Epithelial cell of prostate (primary cell): ENCODE results near the gene NDUFAB1.
A peak's percentile ranks its signal among the peaks of the same experiment; 100 is the strongest.
"Not testable (repeated sequence)": the region's sequence is repeated elsewhere in the genome, so short reads cannot be mapped to it uniquely, and the experiment has no call there.

Experiments
- DNase-seq: peaks from one replicate; pipeline ENCODE4 v3.0.0-alpha.2; 2011; ENCODE audit warnings: low read depth, low spot score
- H3K27ac ChIP-seq: fragments of 450-650 bp; 2 replicates; pipeline ENCODE4 v1.5.1; 2017; ENCODE audit warnings: mild to moderate bottlenecking

Gene NDUFAB1

DNA sequence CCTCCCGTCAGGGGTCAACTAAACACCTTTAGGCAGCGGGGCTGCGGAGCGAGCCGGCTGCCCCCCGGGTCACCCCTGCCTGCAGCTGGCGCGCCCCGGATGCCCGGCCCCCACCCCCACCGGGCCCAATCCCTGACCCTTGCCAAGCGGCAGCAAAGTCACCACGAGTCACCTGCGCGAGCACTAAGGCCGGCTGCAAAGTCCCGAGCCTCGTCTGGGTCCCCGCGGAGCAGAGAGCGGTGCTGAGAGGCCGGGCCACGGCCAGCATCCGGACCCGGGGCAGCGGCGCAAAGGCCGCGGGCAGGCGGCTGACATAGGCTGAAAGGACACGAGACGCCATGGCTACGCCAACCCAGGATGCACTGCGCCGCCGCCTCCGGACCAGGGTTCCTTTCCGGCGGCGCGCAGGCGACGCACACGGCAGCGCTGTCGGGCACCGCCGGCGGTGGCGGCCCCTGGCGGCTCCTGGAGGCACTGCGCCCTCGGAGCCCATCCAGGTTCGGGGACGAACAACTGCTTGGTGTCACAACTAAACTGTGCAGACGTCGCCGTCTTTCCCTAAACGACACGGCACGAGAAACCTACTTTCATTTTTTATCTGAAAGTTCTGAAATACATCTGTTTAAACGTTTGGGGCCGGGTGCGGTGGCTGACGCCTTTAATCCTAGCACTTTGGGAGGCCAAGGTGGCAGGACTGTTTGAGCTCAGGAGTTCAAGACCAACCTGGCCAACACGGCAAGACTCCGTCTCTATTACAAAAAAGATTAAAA, at the start of gene NDUFAB1:
NDUFAB1 (minus strand) TSS at position 366 of the 770 bp plus-strand sequence; CDS start at position 340, 26 bp downstream.
- peak within 1 kb of the TSS; percentile 49 for H3K27ac ChIP-seq
- peak; percentile 44 for DNase-seq

GRCh38 chr16:23642246-23642774, 46.2 kb upstream of the NDUFAB1 start:
- no peak for DNase-seq
- H3K27ac ChIP-seq, result peak overlapping the region; percentile 62

DNA sequence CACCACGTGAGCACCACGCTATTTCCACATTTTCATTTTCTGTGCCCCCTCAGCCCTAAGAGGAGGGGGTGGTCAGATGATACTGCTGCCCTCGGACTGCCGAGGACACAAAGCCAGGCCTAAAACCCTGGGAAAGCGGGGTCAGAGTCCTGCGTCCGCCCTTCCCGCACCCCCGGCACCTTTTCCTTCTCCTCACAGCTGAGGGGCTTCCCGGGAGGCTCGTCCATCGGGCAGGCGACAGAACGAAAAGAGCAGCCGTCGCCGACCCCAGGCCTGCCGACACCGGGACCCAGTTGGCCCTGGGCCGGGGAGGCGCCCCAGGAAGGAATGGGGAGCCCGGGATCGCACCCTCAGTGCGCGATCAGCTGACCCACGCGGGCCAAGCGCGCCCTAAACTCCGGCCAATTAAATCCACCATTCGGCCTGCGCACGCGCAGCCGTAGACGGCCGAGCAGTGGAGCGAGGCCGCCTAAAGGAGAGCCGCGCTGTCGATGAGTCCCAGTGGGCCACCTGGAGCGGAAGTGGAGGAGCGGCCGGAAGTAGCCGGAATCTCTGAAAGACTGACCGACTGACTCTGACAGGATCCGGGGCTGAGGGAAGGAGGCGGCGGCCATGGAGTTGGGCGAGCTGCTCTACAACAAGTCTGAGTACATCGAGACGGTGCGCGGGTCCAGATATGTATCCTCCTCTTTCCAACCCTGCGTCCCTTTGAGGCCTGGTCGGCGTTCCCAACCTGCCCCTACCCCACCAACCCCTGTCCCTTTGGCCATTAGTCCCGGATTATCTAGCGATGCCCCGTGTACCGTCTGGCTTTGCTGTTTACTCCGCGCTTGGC, 45.0 kb upstream of the NDUFAB1 start, which contains the start of the genes DCTN5 and PALB2:
DCTN5 (plus strand) TSS at position 536 of the 835 bp plus-strand sequence; CDS start at position 613, 77 bp downstream.
PALB2 (minus strand) TSS at position 380 of the 835 bp plus-strand sequence; CDS start at position 227, 153 bp downstream.
- DNase-seq, result peak; percentile 64
- peak within 1 kb of the TSS; percentile 62 for H3K27ac ChIP-seq

GRCh38 chr16:23640615-23640930, 44.5 kb upstream of the NDUFAB1 start:
- peak overlapping the region; percentile 62 for H3K27ac ChIP-seq
- DNase-seq, result no peak

- no peak for DNase-seq
Observed at GRCh38 chr16:23635958-23636357, 39.8 kb upstream of the NDUFAB1 start.

GRCh38 chr16:23634461-23635036, 38.4 kb upstream of the NDUFAB1 start:
- no peak for DNase-seq
- no peak overlapping the region for H3K27ac ChIP-seq

More at GRCh38 chr16:23635958-23636357, 39.8 kb upstream of the NDUFAB1 start:
- H3K27ac ChIP-seq, result no peak overlapping the region

DNA sequence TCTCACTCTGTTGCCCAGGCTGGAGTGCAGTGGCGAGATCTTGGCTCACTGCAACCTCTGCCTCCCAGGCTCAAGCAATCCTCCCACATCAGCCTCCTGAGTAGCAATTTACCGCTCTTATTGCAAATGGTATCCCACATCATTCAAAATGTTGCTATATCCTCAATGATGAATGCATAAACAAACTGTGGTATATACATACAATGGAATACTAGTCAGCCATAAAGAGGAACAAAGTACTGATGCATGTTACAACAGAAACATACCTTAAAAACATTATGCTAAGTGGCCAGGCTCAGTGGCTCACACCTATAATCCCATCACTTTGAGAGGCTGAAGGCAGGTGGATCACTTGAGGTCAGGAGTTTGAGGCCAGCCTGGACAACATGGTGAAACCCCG, 35.8 kb upstream of the NDUFAB1 start:
- not testable (repeated sequence) for DNase-seq, H3K27ac ChIP-seq

- DNase-seq, result peak; percentile 70
- peak overlapping the region; percentile 78 for H3K27ac ChIP-seq
Observed at GRCh38 chr16:23629516-23629915, 33.4 kb upstream of the NDUFAB1 start.

GRCh38 chr16:23624092-23624491, 28.0 kb upstream of the NDUFAB1 start:
- no peak overlapping the region for H3K27ac ChIP-seq
- DNase-seq, result no peak

GRCh38 chr16:23615805-23616204, 19.7 kb upstream of the NDUFAB1 start:
- no peak for DNase-seq
- H3K27ac ChIP-seq, result peak overlapping the region; percentile 17

DNA sequence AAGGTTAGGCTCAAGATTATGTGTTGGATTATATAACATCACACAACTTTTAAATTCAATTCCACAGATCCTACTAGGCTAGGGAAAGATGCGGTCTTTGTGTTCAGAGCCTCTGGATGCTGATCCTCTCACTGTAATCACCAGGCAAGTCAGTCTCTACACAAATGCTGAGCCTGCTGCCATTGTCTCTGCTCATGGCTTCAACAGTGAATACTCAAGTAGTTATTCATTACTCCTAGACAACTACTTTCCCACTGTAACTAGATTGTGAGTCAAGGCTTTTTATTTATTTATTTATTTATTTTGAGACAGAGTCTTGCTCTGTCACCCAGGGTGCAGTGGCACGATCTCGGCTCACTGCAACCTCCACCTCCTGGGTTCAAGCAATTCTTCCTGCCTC, 15.8 kb upstream of the NDUFAB1 start:
- DNase-seq, result no peak

DNA sequence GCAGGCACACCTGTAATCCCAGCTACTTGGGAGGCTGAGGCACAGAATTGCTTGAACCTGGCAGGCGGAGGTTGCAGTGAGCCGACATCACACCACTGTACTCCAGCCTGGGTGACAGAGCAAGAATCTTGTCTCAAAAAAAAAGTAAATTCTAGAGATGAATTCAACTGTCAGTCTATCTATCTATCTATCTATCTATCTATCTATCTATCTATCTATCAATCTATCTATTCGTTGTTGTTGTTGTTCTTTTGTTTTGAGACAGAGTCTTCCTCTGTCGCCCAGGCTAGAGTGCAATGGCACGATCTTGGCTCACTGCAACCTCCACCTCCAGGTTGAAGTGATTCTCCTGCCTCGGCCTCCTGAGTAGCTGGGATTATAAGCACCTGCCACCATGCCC, 14.8 kb upstream of the NDUFAB1 start:
- not testable (repeated sequence) for H3K27ac ChIP-seq, DNase-seq

More for the DNA sequence above, 15.8 kb upstream of the NDUFAB1 start:
- no peak overlapping the region for H3K27ac ChIP-seq

DNA sequence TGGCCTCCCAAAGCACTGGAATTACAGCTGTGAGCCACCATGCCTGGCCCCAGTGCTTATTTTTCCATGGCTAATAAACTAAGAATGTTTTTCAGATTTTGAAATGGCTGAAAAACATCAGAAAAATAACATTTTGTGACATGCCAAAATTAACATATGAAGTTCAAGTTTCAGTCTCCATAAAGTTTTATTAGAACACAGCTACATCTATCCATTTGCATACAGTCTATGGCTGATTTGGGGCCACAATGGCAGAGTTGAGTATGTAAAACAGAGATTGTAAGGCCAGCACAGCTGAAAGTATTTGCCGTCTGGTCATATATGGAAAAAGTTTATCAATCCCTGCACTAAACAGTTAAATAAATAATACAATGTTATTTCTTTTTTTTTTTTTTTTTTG, 13.8 kb upstream of the NDUFAB1 start:
- no peak overlapping the region for H3K27ac ChIP-seq
- no peak for DNase-seq

DNA sequence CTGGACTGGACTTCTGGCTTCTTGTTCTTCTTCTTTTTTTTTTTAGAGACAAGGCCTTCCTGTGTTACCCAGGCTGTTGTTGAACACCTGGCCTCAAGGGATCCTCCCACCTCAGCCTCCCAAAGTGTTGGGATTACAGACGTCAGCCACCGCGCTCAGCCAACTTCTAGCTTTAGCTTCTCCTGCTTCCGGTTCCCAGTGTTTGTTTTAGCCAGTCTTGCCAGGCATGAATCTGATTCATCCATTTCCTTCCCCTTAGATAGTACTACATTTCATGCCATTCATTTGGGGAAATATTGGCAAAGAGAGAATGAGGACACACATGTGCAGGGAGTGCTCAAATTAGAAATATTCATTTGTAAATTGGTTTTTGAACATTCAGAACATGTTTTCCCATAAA, 12.1 kb upstream of the NDUFAB1 start:
- H3K27ac ChIP-seq, result peak overlapping the region; percentile 64
- DNase-seq, result no peak

DNA sequence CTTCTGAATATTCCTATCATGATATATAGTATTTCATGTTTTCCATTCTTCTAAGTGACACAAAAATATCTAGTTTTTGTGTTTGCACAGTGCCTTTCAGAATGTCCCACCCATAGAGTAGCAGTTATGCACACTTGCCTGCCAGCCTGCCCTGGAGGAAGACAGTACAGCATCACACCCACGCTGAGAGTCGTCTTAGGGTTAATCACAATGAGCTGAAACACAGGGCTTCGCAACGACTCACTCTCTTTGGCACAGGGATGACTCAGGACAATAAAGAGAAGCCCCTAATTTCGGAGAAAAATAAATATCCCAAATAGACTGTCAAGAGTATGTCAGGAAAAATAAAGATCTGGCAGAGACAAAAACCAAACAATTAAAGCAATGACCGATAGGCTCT, 11.6 kb upstream of the NDUFAB1 start:
- DNase-seq, result no peak
- peak overlapping the region; percentile 64 for H3K27ac ChIP-seq

DNA sequence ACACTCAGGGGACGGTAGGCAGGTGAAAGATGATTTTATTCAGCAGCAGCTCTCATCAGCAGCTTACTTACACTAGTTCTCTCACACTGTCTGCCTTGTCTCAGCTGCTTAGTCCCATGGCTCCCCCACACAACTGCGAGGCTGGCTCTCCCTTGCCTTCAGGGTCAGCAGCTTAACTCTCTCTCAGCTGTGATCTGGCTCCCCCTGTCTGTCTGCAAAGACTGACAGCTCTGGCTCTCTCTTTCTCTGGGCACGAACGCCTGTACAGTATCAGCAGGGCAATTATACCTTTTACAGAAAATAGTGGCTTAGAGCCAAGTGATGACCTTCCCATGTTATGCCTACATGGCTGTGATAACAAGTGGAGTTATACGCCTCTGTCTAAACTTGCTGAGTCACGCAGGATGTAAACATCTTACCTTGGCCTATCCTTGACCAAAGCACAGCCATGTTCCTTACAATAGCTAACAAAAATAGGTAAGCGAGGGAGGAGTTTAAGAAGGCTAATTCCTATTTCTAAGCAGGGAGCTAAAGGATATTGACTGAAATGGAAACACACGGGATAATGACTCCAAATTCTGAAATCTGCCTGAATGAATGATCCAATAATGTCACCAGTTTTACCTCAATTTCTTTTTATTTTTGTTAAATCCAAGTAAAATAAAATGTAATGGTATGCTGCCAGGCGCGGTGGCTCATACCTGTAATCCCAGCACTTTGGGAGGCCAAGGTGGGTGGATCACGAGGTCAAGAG, 1.1 kb upstream of the NDUFAB1 start:
- DNase-seq, result no peak
- no peak overlapping the region for H3K27ac ChIP-seq

DNA sequence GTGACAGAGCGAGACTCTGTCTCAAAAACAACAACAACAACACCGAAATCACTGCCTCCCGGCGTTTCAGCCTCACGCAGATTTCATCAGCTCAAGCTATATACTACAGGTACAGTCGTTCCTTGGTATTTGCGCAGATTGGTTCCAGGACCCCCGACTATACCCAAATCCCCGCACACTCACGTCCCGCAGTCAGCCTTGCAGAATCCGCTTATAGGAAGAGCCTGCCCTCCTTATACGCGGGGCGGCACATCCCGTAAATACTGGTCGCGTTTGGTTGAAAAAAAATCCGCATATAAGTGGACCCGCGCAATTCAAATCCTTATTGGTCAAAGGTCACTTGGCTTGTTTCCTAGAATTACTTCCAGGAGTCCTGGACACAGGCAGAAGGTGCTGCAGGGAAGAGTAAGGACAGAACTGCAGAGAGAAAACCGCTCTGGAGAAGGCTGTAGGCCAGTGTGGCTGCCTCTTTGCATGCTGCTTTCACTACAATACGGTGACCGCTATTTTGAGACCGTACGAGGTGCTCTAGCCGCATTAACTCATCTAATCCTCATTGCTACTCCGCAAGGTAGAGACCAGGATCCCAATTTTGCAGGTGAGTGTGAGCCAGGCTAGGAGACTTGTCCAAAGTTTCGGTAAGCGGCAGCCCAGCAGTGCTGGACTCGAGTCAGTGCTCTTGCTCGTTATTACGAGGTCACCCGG, 718 bp downstream of the NDUFAB1 start:
- no peak for DNase-seq
- peak overlapping the region; percentile 49 for H3K27ac ChIP-seq

- DNase-seq, result no peak
- no peak overlapping the region for H3K27ac ChIP-seq
Observed at GRCh38 chr16:23594186-23594585, 1.9 kb downstream of the NDUFAB1 start.

DNA sequence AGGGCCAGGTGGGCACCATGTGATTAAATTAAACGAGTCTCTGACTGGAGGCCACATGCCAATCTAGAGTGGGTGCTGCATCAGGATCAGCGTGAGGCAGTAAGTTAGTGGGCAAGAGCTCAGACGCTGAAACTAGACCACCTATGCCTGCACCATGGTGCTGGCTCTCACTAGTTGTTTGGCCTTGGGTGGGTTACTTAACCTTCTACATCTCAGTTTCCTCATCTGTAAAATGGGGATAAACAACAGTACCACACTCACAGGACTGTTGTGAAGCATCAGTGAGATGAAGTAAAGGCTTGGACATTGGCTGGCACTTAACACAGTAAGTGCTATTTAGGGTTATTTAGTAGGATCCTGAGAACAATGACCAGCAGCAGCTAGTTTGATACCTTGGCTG, 5.9 kb downstream of the NDUFAB1 start:
- no peak overlapping the region for H3K27ac ChIP-seq
- DNase-seq, result no peak
